ENCODE data around the gene CRTAC1.

The CRTAC1 gene

DNA sequence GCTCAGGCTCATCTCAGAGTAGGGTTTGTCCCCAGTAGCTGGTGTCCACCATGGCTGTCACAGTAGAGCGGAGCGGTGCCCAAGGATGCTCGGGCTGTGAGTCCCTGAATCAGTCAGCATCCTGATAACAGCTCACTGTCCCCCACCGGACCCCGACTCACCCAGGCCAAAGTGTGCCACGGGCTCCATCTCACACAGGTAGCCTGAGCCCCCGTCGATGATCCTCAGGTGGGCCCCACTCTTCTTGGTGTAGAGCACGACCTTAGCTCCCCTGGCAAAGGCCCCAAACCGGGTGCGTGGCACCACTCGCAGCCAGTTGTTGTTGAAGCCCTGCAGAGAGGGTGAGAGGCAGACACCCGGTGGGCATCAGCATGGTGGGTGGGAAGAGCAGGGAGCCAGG is 135.3 kb downstream of the CRTAC1 start:
- FAIRE-seq = no peak

DNA sequence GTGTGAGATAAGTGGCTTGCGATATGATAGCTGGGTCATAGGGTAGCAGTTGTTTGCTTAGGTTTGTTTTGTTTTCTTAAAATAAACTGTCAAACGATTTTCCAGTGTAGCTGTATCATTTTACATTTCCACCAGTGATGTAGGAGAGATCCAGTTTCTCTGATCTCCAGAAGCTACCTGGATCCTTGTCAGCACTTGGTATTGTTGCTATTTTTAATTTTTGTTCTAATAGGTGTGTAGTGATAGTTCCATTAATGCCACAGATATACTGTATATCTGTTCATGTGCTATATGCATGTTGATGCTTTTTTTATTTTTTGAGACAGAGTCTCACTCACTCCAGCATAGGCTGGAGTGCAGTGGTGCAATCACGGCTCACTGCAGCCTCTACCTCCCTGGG is 136.3 kb downstream of the CRTAC1 start:
- no peak for FAIRE-seq

DNA sequence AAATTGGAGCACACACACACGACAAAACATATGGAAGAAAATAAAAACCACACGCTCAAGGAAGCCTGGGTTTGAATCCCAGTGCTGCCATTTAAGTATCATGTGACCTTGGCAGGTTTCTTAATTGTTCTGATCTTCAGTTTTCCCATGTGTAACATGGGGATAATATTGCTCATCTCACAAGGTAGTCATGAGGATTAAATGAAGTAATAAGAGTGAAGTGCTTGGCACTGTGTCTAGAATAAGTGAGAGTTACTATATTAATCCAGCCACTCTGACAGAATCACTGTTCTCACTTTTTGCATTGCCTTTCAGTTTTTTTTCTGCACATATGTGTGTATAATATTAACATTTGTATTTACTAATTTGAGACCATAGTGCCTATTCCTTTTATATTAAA is 137.5 kb downstream of the CRTAC1 start:
- FAIRE-seq = no peak

DNA sequence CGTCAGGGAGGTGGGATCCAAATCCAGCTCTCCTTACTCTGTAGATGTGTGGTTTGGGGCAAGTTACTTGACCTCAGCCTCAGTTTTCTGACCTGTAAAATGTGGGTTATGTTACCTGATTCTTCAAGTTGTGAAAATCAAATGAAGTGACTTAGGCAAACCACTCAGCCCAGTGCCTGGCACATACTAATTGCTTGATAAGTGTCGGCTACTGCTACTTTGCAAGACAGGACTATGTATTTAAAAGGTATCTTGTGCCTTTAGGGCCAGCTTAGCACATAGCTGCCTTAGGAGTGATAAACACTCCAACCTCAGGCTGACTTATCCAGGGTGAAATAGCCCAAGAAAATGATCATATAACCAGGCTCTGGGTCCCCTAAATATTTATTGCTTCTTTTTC is 137.9 kb downstream of the CRTAC1 start:
- FAIRE-seq = no peak

DNA sequence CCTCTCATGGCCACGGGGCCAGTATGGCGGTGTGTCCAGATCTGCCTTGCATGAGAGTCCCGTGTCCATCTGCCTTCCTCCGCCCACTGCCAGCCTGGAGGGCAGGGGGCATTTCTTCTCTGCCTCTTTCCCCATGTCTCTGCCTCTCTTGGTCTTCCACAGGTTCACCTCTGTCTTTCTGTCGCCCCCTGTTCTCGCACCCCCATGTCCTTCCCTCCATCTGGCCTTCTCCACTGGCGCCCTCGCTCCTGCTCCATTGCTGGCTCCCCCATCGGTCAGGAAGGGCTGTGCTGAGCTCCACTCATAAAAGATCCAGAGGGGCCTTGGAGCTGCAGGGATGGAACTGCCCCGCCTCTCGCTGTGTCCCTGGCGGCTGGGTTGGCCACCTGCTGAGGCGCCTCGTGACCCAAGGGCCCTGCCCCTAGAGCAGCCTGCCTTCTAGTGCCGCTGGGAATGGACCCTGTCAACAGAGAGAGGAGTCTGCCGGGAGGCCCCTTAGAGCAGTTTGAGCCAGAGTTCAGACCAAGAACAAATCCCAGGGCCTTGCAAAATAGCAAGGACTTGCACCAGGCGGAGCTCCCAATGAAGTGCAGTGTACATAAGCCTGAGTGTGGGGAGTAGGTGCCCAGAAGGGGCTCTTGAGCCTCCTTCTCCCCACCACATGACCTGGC is 138.8 kb downstream of the CRTAC1 start:
- no peak for FAIRE-seq

DNA sequence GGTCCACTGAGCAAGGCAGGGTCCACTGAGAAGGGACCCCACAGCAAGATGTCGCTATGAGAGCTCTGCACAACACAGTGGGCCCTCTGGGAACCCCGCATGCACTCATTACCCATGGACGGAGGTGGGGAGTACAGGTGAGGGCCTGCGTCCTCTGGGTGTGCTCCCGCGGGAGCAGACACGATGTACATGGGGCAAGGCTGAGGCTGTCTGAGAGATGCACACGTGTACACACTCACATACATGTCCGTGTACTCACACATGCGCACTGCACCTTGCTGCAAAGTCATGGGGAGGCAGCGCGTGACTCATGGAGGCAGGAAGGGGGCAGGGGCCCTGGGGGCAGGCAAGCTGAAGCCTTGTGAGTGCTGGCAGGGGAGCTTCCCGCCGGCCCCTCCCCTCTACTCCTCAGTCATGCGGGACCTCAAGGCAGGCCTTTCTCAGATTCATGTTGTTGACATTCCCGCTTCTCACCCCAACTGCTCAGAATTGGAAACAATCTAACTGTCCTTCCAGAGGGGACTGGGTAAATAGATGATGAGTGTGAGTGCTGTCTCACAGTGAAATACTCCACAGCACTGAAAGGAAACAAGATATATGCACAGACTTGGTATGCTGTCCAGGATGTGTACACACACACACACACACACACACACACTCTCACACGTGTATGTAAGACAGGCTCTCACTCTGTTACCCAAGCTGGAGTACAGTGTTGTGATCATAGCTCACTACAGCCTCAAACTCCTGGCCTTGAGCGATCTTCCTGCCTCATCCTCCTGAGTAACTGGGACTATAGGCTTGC is 140.8 kb downstream of the CRTAC1 start:
- FAIRE-seq = no peak

DNA sequence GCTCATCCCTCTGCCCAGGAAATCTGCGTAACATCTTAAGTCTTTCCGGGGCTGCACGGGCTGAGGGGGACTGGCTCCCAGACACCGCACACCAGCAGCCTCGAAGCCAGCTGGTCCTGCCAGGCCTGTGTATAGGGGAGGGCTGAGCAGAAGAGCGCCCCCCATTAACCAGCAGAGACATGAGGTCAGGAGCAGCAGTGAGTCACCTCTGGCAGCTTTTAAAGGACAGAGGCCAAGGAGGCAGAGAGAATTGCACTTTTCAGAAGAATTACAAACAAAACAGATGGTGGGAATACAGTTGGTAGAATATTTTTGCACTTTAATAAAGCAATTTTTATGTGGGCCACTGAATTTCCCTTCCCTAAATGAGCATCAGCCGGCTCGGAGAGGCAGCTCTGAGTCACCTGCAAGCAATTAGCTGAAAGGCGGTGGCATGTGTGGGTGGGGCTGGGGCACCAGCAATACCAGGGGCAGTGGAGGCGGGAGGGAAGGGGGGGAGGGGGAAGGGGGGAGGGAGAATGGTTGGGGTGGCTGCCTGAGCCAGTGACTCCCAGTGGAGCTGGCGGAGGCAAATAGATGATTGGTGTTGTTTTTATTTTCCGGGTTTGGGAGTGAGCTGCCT is 141.7 kb downstream of the CRTAC1 start:
- FAIRE-seq = no peak

DNA sequence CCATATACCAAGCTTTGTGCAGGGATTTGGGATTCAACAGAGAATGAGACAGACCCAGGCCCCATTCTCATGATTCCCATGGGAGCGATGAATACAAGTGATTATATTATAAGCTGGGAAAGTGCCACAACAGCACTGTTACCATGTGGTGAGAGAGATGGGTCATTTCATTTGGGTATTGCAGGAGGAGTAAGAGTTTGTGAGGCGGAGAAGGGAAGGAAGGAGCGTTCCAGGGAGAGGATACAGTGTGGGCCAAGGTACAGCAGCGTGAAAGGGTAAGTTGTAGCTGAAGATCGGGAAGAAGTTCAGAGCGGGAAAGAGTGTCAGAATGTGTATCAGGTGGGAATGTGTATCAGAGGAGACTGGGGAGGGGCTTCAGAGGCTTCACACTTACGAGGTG is 142.3 kb downstream of the CRTAC1 start:
- FAIRE-seq = no peak

DNA sequence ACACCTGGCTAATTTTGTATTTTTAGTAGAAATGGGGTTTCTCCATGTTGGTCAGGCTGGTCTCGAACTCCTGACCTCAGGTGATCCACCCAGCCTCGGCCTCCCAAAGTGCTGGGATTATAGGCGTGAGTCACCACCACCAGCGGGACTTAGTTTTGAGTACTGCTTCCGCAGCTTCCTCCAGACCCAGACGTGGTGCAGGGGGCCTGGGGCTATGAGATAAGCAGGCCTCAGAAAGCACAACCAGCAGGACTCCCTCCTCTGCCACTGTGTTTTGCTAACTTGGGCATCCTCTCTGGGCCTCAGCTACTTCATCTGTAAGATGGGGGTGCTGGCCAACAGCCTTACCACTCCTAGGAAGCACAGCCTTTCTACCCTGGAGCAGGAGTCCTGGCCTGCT is 143.0 kb downstream of the CRTAC1 start:
- no peak for FAIRE-seq

DNA sequence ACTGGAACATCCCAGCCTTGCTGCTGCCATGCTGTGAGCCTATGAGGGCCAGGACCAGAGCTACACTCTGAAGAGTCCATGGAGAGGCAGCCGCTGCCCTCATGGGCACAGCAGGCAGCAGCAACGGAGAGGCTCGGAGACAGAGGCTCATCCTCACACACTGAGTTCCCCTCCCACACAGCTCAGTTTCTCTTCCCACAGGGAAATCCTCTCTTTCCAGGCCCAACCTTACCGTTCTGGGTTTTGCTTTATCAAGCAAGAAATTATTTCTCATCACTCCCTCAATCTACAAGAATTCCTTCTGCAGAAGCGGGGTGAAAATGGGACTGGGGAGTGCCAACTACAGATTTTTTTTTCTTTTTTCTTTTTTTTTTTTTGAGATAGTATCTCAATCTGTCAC is 144.1 kb downstream of the CRTAC1 start:
- no peak for FAIRE-seq

DNA sequence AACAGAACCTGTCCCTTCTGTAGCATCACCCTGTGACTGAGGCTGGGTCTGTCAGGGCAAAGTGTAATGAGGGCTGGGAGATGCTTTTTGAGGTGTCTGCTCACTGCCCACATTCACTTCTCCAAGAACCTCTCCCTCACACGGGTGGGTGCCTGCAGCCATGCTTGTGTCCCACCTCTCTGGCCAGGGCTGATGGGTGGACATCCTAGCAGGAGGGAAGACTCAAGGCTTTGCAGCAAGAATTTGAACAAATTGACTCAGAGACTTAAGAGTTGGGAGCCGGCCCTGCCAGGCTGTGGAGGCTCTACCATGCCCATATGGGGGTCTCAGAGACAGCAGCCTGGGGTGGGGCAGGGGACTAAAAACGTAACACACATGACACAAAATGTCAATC is 147.3 kb downstream of the CRTAC1 start:
- no peak for FAIRE-seq

DNA sequence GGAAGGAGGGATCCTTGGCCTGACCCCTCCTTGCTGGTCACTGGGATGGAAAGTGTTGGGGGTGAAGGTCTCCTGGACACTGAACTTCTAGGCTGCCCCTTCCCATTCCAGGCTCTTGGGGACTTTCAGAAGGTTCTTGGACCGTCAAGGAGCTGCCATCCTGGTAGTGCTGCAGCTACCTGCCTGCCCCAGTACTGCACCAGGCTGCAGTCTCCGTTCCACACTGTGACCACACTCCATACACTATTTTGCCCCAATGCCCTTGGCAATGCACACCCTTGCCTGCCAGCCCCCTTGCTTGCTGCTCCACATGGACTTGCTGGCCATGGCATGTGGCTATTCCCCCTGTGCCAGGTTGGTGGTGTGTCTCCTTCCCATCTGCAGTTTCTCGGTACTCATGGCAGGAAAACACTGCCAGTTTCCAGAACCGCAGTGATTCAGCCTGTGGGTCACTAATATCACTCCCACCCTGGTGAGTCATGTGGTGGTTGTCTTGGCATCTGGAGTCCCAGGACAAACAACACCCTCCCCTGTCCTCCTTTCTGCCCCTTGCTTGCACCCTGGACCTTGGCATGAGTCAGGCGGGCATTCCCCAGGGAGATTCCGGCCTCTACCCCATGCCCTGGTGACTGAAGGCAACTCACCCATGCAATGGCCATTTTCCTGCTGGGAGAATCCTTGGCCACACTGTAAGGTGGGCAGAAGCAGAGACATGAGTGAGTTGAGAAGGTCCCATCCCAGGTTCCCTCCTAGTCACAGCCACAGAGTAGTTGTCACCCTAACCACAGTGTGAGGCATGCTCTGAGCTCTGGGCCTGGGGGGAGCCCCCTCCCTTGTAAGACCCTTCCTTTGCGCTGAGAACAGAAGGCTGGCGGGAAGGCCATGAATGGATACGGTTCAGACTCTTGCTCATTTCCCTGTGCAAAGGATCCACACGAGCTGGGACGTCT is 148.0 kb downstream of the CRTAC1 start:
- no peak for FAIRE-seq

DNA sequence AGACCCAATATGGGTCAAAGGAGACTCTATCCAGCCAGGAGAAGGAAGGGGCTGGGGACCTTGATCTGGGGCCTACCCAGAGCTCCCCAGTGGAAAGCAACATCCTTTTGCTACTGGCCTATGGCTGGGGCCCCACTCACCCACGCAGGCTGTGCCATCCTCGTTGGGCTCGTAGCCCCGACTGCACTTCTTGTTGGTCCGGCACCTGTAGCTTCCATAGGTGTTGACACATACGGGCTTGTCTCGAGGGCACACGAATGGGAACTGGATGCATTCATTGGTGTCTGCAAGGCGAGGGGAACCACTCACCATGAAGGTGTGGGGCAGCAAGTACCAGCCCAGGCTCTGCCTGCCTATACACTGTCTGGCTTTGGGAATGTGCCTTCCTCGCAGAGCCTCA is 150.3 kb downstream of the CRTAC1 start:
- FAIRE-seq = no peak

DNA sequence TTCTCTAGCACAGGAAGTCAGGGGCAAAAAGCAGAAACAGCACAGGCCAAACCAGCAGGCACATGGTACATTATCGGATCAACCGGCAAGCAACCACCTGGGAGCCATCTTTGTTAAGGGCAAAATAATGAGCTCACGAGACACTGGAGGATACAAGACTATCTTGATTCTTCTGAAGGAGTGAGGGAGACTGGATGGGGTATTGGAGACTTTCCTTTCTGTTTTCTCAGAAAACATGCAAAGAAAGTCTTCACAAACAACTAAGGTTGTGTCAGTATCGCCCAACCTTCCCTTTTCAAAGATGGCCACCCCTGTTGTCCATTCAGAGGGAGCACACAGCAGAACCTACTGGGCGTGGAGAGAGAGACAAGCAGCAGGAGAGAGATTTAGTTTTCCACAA is 151.2 kb downstream of the CRTAC1 start:
- FAIRE-seq = no peak

DNA sequence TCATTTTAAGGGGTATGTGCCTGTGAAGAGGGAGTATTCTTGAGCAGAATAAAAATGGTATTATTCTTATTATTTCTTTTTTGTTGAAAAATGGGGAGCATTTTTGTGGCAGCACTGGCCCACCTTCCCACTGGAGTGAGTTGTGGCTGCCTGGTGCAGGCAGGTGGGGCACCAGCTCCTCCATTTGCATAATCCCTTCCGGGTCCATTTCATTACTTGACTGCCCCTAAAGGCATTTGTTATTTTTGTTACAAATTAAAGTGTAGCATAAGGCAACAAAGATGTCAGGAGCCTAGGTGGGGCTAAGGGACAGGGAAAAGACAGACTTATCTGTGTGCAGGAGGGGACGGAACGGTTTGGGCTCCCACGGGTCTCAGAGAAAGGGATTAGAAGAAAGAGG is 154.0 kb downstream of the CRTAC1 start:
- no peak for FAIRE-seq

DNA sequence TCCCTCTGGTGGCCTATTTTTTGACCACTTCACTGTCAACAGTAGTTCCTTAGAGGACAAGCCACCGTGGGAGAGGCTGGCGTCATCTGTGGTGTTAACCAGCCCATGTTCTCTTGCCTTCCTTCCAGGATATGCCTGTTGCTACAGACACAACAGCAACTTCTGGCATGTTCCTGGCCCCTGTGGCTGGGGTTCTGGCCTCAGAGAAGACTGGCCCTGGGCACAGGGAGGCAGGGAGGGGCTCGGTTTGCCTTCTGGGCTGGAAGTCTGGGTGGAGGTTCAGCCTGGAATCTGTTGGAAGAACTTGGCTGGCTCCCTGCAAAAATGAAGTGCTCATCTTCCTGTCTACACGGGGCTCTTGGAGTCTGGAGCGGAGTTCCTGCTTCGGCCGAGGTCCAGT is 155.0 kb downstream of the CRTAC1 start:
- FAIRE-seq = no peak

DNA sequence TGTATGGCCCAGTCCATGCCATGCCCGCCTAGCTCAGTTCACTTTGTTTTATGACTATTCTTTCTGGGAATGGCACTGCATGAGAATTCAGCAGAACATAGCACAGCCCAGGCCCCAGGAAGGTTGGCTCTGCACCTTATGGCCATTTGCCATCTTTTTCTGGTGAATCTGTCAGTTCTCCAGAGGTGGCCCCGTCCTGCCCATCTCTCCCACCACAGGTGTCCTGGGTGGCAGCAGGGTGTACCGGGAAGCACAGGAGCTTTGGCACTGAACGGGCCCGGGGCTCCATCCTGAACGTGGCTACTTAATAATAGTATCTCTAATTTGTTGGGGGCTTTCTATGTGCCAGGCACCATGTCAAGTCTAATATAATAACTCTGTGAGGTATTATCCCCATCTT is 156.1 kb downstream of the CRTAC1 start:
- FAIRE-seq = no peak

DNA sequence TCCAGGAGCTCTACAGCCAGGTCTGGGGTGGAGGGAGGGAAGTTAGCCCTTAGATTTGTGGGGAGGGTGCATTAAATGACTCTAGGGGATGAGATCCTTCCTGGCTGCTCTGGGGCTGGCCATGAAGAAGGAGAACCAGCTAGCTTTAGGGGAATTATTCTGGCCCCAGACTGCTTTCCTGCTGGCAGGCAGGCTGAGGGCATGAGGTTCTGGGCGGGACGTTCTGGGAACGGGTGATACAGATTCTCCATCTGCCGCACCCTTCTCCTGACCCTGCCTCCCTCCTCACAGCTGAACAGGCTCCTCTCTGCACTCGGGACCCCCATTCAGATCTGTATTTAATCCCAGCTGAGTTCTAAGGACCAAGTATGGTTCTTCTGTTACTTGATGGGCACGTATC is 156.9 kb downstream of the CRTAC1 start:
- FAIRE-seq = no peak

DNA sequence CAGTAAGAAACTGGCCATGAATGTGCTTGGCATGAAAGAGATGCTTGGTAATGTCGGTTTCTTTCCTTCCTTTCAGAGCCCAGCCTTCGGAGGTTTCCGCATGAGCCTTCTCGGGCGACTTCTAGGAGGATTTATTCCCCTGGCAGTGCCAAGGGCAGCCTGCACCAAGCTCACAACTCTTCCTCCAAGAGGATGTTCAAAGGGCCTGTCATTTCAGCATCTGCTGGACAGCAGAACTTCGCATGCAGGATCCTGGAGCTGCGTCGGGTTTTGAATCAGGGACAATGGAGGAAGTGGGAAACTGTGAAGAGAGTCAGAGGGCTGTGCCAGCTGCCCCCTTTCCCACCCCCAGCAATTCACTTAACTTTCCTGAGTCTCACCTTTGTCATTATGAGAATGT is 159.4 kb downstream of the CRTAC1 start:
- FAIRE-seq = no peak

DNA sequence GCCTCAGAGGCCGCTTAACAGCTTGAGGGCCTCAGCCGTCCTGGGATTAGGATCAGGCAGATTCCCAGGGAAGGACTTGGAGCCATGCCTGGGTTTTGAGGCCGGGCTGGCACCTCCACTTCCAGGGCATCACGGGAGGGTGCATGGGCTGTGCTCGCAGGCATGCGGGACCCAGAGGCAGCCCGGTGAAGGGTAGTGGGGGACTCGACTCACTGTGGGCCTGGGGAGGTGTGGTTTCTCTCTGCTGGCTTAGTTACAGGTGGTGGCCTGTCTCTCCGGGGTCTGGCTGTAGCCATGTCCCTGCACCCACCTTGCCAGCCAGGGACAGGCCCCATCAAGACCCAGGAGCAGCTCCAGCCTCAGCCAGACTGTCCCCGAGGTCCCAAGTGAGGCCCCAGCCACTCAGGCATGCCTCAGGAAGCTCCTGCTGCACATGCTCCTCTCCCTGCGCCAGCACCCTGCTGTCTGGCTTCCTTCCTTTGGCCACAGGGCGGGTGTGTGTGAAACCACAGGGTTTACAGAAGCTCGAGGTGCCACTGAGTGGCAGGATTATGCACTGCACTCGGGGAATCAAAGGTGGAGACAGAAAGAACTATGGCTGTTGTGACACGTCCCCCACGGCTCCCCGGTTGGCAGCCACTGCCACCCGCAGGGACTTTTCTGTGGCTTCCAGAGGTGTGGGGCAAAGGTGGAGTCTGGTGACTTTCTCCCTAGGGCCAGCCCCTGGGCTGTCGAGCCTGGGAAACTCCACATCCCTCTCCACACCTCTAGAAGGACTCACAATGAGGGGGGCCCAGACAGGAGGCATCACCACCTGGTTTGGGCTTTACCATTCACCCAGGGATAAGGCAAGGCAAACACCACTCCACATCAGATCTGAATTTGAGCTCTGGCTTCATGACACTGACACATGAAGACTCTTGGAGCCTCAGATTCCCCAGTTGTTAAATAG is 161.1 kb downstream of the CRTAC1 start:
- FAIRE-seq = no peak

DNA sequence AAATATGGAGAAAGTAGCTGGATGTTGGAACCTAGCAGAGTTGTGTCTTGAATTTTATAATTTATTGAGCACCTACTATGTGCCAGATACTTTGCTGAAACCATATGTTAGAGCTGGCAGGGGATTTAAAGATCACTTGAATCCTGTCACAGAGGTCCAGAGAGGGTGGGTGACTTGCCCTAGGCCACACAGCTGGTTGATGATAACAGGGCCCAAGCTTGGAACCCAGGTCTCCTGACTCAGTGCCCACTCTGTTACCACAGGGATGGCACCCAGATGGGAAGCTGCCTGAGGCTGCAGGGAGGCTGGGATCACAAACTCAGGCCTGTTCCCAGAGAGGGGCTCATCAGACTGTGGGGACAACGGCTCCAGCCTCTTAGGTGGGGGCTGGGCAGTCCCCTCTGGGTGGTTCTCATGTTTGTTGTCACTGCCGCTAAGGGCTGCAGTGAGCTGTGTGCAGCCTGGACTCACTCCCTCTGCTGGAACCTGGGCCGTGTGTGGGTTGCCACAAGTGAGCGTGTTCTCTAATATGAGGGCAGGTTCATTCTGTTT is 162.2 kb downstream of the CRTAC1 start:
- FAIRE-seq = no peak
